Stimulated activated naive B cell treated with anti-CD40 and anti-IgM and Interleukin-4, amounts not matched to agents 10 μg/mL and 1 μg/mL and 100 μg/mL, for 72 hours (primary cell): ENCODE results near the gene SUGCT.
"Not testable (repeated sequence)": the region's sequence is repeated elsewhere in the genome, so short reads cannot be mapped to it uniquely, and the experiment has no call there.

ENCODE experiments used
- ATAC-seq, 2 donors: fragments of 150-1000 bp; cut with Tn5 transposase; replicated peaks; 2 replicates each; pipeline ENCODE4 v1.10.0; 2021; ENCODE audit warnings: moderate library complexity in 1 of 2
- DNase-seq: peaks from one replicate; pipeline ENCODE4 v3.0.0; 2021
- H3K27ac Mint-ChIP-seq: one replicate; pipeline ENCODE4 v1.8.0; 2022; ENCODE audit warnings: mild to moderate bottlenecking, mixed read lengths
- H3K27me3 Mint-ChIP-seq, 2 donors: one replicate each; pipeline ENCODE4 v1.8.0; 2022; ENCODE audit warnings: mixed read lengths in 2 of 2
- H3K36me3 Mint-ChIP-seq, 2 donors: one replicate each; pipeline ENCODE4 v1.8.0; 2022; ENCODE audit warnings: mixed read lengths in 2 of 2, mild to moderate bottlenecking in 1 of 2
- H3K4me1 Mint-ChIP-seq, 2 donors: one replicate each; pipeline ENCODE4 v1.8.0; 2022; ENCODE audit warnings: mixed read lengths in 2 of 2, mild to moderate bottlenecking in 1 of 2
- H3K4me3 Mint-ChIP-seq, 2 donors: one replicate each; pipeline ENCODE4 v1.8.0; 2022; ENCODE audit warnings: mild to moderate bottlenecking in 2 of 2, mixed read lengths in 2 of 2, moderate library complexity in 1 of 2
- H3K9me3 Mint-ChIP-seq, 2 donors: one replicate each; pipeline ENCODE4 v1.8.0; 2022; ENCODE audit warnings: mixed read lengths in 2 of 2, mild to moderate bottlenecking in 1 of 2

SUGCT gene

DNA sequence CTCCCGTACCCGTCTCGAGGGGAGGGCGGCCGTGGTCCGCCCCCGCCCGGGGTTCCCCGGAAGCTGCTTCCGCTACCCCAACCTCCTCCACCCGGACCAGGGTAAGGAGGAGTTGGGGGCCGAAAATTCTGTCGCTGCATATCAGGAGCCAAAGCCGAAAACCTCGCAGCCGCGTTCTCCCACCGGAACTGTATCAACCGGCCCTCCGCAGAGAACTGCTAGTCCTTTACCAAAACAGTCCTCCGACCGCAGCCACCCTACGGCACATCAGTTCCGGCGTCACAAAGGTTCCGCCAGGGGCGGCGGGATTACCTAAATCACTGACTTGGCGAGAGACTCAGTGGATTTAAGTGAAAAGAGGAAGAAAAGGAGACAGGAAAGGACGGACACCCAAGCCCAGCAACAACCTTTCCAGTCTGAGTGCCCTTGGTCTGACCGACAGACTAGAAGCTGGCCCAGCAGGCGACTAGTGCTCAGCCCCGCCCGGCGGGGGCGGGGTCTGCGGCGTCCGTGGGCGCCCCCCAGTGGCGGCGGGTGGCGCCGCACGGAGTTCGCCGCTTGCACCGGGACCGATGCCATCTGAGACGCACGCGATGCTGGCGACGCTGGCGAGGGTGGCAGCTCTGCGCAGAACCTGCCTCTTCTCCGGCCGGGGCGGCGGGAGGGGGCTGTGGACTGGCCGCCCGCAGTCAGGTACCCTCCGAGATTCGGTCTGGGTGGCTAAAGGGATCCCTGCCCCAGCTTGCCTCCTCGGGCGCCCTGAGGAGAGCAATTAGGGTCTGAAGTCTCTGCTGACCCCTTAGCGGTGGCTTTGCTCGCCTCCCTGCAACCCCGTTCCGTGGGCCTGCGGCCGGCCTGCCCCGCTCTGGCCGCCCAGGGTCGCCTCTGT lies at the start of gene SUGCT, which contains the start of gene MPLKIP:
Gene SUGCT (plus strand): TSS at position 578 of the 889 bp plus-strand sequence.
Gene MPLKIP (minus strand): TSS at position 195 of the 889 bp plus-strand sequence. CDS start 55 bp downstream, at position 140.
- Mint-ChIP-seq H3K36me3 (peaks cover 0 to 4% of the 10 kb centered on the region in 2 donors), H3K4me1 (peaks cover 5 to 14% of the 10 kb centered on the region in 2 donors), H3K9me3 (peaks cover 0 to 4% of the 10 kb centered on the region in 2 donors), H3K27ac (peak within 1 kb of the TSS; percentile 98), H3K27me3 (peaks cover 3 to 12% of the 10 kb centered on the region in 2 donors), H3K4me3 (peak within 1 kb of the TSS; percentile 91 to 92)
- ATAC-seq (peak; percentile 88 to 89), DNase-seq (peak; percentile 82)

GRCh38 chr7:40092182-40092581 lies 42.6 kb upstream of the SUGCT start:
- no peaks in the 10 kb centered on the region for H3K27me3 Mint-ChIP-seq
- peaks cover 0 to 5% of the 10 kb centered on the region in 2 donors for H3K4me1 Mint-ChIP-seq
- H3K36me3 Mint-ChIP-seq: peaks cover 19 to 42% of the 10 kb centered on the region in 2 donors
- no peaks in the 10 kb centered on the region for H3K9me3 Mint-ChIP-seq
- DNase-seq: no peak
- no peak overlapping the region for H3K4me3 Mint-ChIP-seq
- H3K27ac Mint-ChIP-seq: no peak overlapping the region
- ATAC-seq: no peak

- Mint-ChIP-seq H3K36me3 (peaks cover 20 to 37% of the 10 kb centered on the region in 2 donors), H3K4me3 (no peak overlapping the region)
These were observed 41.0 kb upstream of the SUGCT start for GRCh38 chr7:40093631-40094350.

GRCh38 chr7:40095230-40095629 lies 39.6 kb upstream of the SUGCT start:
- Mint-ChIP-seq H3K4me1 (peaks cover 0 to 5% of the 10 kb centered on the region in 2 donors), H3K27ac (no peak overlapping the region), H3K36me3 (peaks cover 16 to 30% of the 10 kb centered on the region in 2 donors), H3K9me3 (no peaks in the 10 kb centered on the region), H3K27me3 (no peaks in the 10 kb centered on the region), H3K4me3 (no peak overlapping the region)
- ATAC-seq (no peak), DNase-seq (no peak)

More at GRCh38 chr7:40093631-40094350, 41.0 kb upstream of the SUGCT start:
- Mint-ChIP-seq H3K4me1 (peaks cover 0 to 5% of the 10 kb centered on the region in 2 donors), H3K27ac (no peak overlapping the region), H3K9me3 (no peaks in the 10 kb centered on the region), H3K27me3 (no peaks in the 10 kb centered on the region)
- ATAC-seq (no peak), DNase-seq (no peak)

- H3K4me3 Mint-ChIP-seq: no peak overlapping the region
- DNase-seq: no peak
- H3K36me3 Mint-ChIP-seq: peaks cover 16 to 26% of the 10 kb centered on the region in 2 donors
- H3K9me3 Mint-ChIP-seq: no peaks in the 10 kb centered on the region
- H3K27me3 Mint-ChIP-seq: no peaks in the 10 kb centered on the region
- no peak overlapping the region for H3K27ac Mint-ChIP-seq
- peaks cover 0 to 5% of the 10 kb centered on the region in 2 donors for H3K4me1 Mint-ChIP-seq
- no peak for ATAC-seq
These were observed 39.0 kb upstream of the SUGCT start for GRCh38 chr7:40095695-40096327.

- Mint-ChIP-seq H3K4me1 (peaks cover 0 to 5% of the 10 kb centered on the region in 2 donors), H3K9me3 (no peaks in the 10 kb centered on the region), H3K36me3 (peaks cover 16 to 24% of the 10 kb centered on the region in 2 donors), H3K27ac (no peak overlapping the region), H3K4me3 (no peak overlapping the region), H3K27me3 (no peaks in the 10 kb centered on the region)
- DNase-seq (no peak), ATAC-seq (no peak)
These were observed 37.1 kb upstream of the SUGCT start for GRCh38 chr7:40097728-40098127.

GRCh38 chr7:40098810-40099209 lies 36.0 kb upstream of the SUGCT start:
- H3K27ac Mint-ChIP-seq: no peak overlapping the region
- no peaks in the 10 kb centered on the region for H3K27me3 Mint-ChIP-seq
- DNase-seq (no peak), ATAC-seq (no peak)
- H3K4me3 Mint-ChIP-seq: no peak overlapping the region
- H3K9me3 Mint-ChIP-seq: no peaks in the 10 kb centered on the region
- H3K4me1 Mint-ChIP-seq: peaks cover 0 to 5% of the 10 kb centered on the region in 2 donors
- peaks cover 17 to 25% of the 10 kb centered on the region in 2 donors for H3K36me3 Mint-ChIP-seq

GRCh38 chr7:40099837-40100236 lies 35.0 kb upstream of the SUGCT start:
- H3K9me3 Mint-ChIP-seq: no peaks in the 10 kb centered on the region
- H3K27me3 Mint-ChIP-seq: no peaks in the 10 kb centered on the region
- no peak overlapping the region for H3K4me3 Mint-ChIP-seq
- ATAC-seq: no peak
- H3K36me3 Mint-ChIP-seq: peaks cover 8 to 15% of the 10 kb centered on the region in 2 donors
- H3K4me1 Mint-ChIP-seq: peaks cover 0 to 3% of the 10 kb centered on the region in 2 donors
- no peak for DNase-seq
- no peak overlapping the region for H3K27ac Mint-ChIP-seq

DNA sequence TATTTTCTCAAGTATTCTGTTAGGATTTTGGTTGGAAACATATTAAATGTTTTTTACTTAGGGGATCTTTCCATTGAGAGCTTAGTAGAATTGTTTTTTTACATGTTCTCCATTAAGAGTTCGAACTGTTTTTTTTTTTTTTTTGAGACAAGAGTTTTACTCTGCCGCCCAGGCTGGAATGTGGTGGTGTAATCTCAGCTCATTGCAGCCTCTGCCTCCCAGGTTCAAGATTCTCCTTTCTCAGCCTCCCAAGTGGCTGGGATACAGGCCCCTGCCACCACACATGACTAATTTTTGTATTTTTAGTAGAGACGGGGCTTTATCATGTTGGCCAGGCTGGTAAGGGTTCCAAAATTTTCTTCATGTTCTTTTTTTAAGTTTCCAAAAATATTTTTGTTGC lies 33.6 kb upstream of the SUGCT start:
- DNase-seq: no peak
- Mint-ChIP-seq H3K9me3 (no peaks in the 10 kb centered on the region), H3K4me3 (no peak overlapping the region), H3K36me3 (peaks cover 8 to 9% of the 10 kb centered on the region in 2 donors), H3K4me1 (no peaks in the 10 kb centered on the region), H3K27me3 (no peaks in the 10 kb centered on the region), H3K27ac (no peak overlapping the region)
- no peak for ATAC-seq

DNA sequence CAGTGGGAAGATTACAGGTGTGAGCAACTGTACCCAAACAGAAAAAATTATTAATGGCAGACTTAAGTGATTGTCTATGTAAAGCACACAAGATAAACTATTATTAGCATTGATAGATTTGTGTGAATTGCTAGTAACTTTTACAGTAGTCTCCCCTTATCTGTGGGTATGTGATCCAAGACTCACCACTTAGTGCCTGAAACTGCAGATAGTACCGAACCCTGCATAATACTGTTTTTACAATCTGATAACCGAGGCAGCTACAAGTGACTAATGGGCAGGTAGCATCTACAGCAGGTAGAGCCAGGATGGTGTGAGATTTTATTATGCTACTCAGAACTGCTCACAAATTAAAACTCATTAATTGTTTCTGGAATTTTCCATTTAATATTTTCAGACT lies 31.9 kb upstream of the SUGCT start:
- DNase-seq (no peak), ATAC-seq (no peak)
- H3K27ac Mint-ChIP-seq: peak overlapping the region; percentile 20
- no peak overlapping the region for H3K4me3 Mint-ChIP-seq
- peaks cover 4% of the 10 kb centered on the region in 2 donors for H3K36me3 Mint-ChIP-seq
- H3K9me3 Mint-ChIP-seq: no peaks in the 10 kb centered on the region
- no peaks in the 10 kb centered on the region for H3K4me1 Mint-ChIP-seq
- no peaks in the 10 kb centered on the region for H3K27me3 Mint-ChIP-seq

DNA sequence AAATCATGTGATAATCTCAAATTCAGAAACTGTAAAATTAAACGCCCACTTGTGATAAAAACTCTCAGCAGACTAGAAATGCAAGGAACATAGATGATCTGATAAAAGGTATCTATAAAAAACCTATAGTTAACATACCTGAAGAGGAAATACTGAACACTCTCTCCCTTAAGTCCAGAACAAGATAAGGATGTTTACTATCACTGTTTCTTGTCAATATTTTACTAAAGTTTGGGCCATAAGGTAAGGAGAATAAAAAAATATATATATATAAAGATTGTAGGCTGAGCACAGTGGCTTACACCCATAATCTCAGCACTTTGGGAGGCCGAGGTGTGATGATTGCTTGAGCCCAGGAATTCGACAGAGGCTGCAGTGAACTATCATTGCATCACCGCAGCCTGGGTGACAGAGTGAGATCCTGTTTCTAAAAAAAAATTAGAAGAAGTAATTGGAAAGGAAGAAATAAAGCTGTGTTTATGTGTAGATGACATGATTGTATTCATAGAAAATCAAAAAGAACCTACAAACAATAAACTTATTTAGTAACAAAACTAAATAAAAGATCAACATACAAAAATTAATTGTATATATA lies 28.8 kb upstream of the SUGCT start:
- no peak for DNase-seq
- no peak overlapping the region for H3K27ac Mint-ChIP-seq
- no peak for ATAC-seq
- H3K9me3 Mint-ChIP-seq: no peaks in the 10 kb centered on the region
- no peak overlapping the region for H3K4me3 Mint-ChIP-seq
- H3K36me3 Mint-ChIP-seq: peaks cover 4% of the 10 kb centered on the region in 2 donors
- H3K27me3 Mint-ChIP-seq: no peaks in the 10 kb centered on the region
- no peaks in the 10 kb centered on the region for H3K4me1 Mint-ChIP-seq

DNA sequence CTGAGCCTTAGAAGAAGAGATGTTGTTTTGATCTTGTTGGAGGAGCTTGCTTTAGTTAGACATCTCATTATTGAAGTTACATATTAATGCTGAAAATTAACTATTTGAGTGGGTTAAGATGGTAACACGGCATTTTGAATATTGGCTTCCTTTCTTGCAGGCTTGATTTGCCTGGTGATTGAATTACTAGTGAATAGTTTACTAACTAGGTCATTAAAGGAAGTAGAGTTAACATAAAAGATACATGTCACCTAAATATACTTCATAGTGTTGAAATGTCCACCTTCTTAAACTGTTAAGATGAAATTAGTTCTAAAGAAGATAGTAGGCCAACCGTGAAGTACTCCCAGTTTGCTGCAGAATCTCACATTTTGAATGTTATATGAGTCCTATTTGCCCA lies 18.9 kb upstream of the SUGCT start:
- no peak overlapping the region for H3K27ac Mint-ChIP-seq
- no peaks in the 10 kb centered on the region for H3K4me1 Mint-ChIP-seq
- no peaks in the 10 kb centered on the region for H3K9me3 Mint-ChIP-seq
- ATAC-seq (no peak), DNase-seq (no peak)
- H3K36me3 Mint-ChIP-seq: peaks cover 0 to 20% of the 10 kb centered on the region in 2 donors
- H3K27me3 Mint-ChIP-seq: no peaks in the 10 kb centered on the region
- H3K4me3 Mint-ChIP-seq: no peak overlapping the region

GRCh38 chr7:40117199-40117598 lies 17.6 kb upstream of the SUGCT start:
- not testable (repeated sequence) for DNase-seq, H3K27me3 Mint-ChIP-seq, H3K4me3 Mint-ChIP-seq, H3K9me3 Mint-ChIP-seq, H3K4me1 Mint-ChIP-seq, ATAC-seq, H3K27ac Mint-ChIP-seq
- peaks cover 0 to 20% of the 10 kb centered on the region in 2 donors for H3K36me3 Mint-ChIP-seq

DNA sequence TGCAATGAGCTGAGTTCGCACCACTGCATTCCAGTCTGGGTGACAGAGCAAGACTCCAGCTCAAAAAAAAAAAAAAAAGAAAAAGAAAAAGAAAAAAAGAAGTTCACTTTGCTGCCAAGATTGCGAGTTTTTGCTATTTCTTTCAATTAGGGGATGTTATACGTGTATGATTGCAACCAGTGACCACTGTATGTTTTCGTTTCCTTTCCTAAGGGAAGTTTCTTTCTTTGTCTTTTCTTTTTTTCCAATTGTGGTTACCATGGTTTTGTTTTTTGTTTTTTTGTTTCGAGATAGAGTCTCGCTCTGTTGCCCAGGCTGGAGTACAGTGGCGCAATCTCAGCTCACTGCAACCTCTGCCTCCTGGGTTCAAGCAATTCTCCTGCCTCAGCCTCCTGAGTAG lies 16.6 kb upstream of the SUGCT start:
- H3K4me1 Mint-ChIP-seq, H3K27me3 Mint-ChIP-seq, H3K4me3 Mint-ChIP-seq, DNase-seq, H3K27ac Mint-ChIP-seq, ATAC-seq, H3K9me3 Mint-ChIP-seq: not testable (repeated sequence)
- H3K36me3 Mint-ChIP-seq: peaks cover 0 to 15% of the 10 kb centered on the region in 2 donors
